Activated CD4-positive, alpha-beta T cell treated with anti-CD3 and anti-CD28 coated beads, Interleukin-2, amount 10 ng/mL, durations not matched to agents 24 days and 14 days (primary cell): ENCODE measurements around the gene TCF19. TPM values are rescaled to one million over a fixed set of nuclear protein-coding genes. Genes with fewer than 3 reads are reported as not detected.

Source experiments
- DNase-seq: peaks from one replicate; pipeline ENCODE4 v3.0.0; 2022
- H3K27ac Mint-ChIP-seq: one replicate; pipeline ENCODE4 v1.8.0; 2022; ENCODE audit warnings: mild to moderate bottlenecking, mixed read lengths
- H3K27me3 Mint-ChIP-seq: one replicate; pipeline ENCODE4 v1.8.0; 2022; ENCODE audit warnings: mixed read lengths
- H3K36me3 Mint-ChIP-seq: one replicate; pipeline ENCODE4 v1.8.0; 2022; ENCODE audit warnings: low read depth, mild to moderate bottlenecking, mixed read lengths
- H3K4me1 Mint-ChIP-seq: one replicate; pipeline ENCODE4 v1.8.0; 2021; ENCODE audit warnings: mixed read lengths
- H3K4me3 Mint-ChIP-seq: one replicate; pipeline ENCODE4 v1.8.0; 2022; ENCODE audit warnings: mild to moderate bottlenecking, moderate library complexity, mixed read lengths
- H3K9me3 Mint-ChIP-seq: one replicate; pipeline ENCODE4 v1.8.0; 2021; ENCODE audit warnings: mixed read lengths
- intact Hi-C: fragments of 100-400 bp; cut with micrococcal nuclease; formaldehyde crosslinking; loops from one replicate; pipeline ENCODE4 v1.15.1; 2023
- total RNA-seq: library from RNA; stranded (reverse); gene quantifications from 2 replicates; pipeline ENCODE4 v1.2.3, GENCODE V29; 2022

The TCF19 gene
- total RNA-seq, 1 donor from 2014 or later = 82.6 TPM

DNA sequence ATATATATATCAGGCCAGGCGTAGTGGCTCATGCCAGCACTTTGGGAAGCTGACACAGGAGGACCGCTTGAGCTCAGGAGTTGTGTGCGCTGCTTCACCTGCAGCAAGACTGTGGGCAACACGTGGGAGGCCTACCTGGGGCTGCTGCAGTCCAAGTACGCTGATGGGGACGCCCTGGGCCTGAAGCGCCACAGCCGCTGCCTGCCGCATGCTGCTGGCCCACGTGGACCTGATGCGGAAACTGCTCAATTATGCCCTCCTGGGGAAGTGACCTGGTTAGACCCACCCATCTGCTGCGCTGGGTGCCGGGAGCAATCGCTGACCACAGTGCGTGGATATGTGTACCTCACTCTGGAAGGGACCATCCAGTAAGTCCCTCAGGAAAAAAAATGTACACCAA, 17.7 kb upstream of the TCF19 start:
- Mint-ChIP-seq H3K27me3 (peaks cover 6% of the 10 kb centered on the region), H3K4me1 (peaks cover 4% of the 10 kb centered on the region), H3K4me3 (no peak overlapping the region), H3K36me3 (peaks cover 9% of the 10 kb centered on the region), H3K27ac (no peak overlapping the region), H3K9me3 (no peaks in the 10 kb centered on the region)
- intact Hi-C loops = no loop called here
- DNase-seq = no peak

DNA sequence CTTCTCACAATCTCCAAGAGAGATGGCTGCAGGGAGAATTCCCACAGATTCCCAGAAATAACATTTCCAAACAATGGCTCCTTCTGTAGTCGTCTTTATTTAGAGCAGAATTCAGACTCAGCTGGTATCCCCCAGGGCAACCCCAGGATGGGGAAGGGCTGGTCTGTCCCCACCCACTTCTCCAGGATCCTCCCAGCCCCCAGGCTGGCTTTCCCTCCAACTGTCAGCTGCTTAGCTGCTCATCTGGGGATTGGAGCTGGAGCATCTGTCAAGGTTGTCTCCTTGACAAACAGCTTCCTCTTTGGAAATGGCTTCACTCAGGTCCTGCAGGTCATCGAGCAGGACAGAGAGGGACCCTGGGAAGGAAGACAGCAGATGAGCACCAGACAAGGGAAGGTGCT, 16.0 kb upstream of the TCF19 start:
- DNase-seq = no peak
- Mint-ChIP-seq H3K4me1 (peaks cover 4% of the 10 kb centered on the region), H3K36me3 (peaks cover 9% of the 10 kb centered on the region), H3K9me3 (no peaks in the 10 kb centered on the region), H3K27me3 (peaks cover 6% of the 10 kb centered on the region), H3K4me3 (no peak overlapping the region), H3K27ac (no peak overlapping the region)
- intact Hi-C loops = no loop called here

DNA sequence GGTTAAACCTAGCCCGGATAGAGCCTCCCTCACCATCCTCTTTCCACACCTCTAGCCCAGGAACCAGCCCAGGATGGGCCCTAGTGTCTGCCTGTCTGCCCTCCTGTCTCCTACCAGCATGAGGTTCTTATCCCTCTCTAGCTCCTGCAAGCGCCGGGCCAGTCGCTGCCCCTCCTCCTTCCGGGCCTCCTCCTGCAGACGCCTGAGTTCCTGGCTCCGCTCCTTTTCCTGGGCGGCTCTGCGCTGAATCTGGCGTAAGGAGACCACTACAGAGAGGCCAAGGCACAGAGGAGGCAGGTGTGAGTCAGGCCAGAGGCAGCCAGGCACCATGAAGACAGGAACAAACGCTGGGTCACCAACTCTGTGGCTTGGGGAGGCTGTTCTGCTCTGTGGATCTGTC, 15.2 kb upstream of the TCF19 start:
- no peak for DNase-seq
- Mint-ChIP-seq H3K9me3 (no peaks in the 10 kb centered on the region), H3K4me3 (no peak overlapping the region), H3K36me3 (peaks cover 9% of the 10 kb centered on the region), H3K4me1 (peaks cover 2% of the 10 kb centered on the region), H3K27me3 (peaks cover 4% of the 10 kb centered on the region), H3K27ac (no peak overlapping the region)
- intact Hi-C loops = no loop called here

DNA sequence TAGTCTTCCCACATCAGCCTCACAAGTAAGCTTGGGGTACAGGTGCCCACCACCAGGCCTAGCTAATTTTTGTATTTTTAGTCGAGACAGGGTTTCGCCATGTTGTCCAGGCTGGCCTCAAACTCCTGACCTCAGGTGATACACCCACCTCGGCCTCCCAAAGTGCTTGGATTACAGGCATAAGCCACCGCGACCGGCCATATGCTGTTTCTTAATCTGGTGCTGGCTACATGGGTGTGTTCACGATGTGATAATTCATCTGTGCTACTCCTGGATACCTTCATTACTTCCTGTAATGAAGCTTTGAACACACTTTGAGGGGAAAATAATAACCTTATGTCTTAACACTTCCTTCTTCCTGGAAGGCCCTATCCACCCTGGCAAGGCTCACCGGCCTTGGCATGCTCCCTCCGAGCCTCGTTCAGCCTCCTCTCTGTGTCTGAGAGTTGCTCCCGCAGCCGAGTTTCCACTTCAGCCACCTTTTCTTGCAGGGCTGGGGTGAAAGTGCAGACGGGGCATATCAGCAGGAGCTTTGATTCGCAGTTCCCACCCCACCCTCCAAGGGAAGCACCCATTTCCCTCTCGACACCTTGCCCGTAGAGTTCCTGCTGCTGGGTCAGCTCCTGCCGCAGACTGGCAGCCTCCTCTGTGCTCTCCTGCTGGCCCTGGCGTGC, 14.0 kb upstream of the TCF19 start:
- DNase-seq = no peak
- Mint-ChIP-seq H3K4me1 (peaks cover 2% of the 10 kb centered on the region), H3K4me3 (no peak overlapping the region), H3K36me3 (peaks cover 9% of the 10 kb centered on the region), H3K9me3 (no peaks in the 10 kb centered on the region), H3K27ac (no peak overlapping the region), H3K27me3 (no peaks in the 10 kb centered on the region)
- intact Hi-C loops = no loop called here

DNA sequence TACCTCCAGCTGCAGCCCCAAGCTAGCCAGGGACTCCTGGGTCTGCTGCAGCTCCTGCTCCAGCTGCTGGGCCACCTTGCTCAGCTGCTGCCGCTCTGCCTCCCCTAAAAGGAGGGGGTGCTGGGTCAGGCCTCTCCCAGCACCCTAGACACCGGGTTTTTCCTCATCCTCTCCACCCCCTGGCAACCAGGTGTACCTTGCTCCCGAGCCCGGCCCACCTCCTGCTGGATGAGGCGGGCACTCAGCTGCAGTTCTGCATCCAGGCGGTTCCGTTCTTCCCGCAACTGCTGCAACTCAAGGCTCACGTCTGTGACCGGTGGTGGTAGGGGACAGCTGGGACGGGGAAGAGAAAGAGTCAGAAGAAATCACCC, 13.4 kb upstream of the TCF19 start:
- intact Hi-C loops = no loop called here
- H3K27ac Mint-ChIP-seq = no peak overlapping the region
- H3K4me3 Mint-ChIP-seq = no peak overlapping the region
- H3K4me1 Mint-ChIP-seq = peaks cover 2% of the 10 kb centered on the region
- H3K27me3 Mint-ChIP-seq = no peaks in the 10 kb centered on the region
- H3K9me3 Mint-ChIP-seq = no peaks in the 10 kb centered on the region
- H3K36me3 Mint-ChIP-seq = peaks cover 9% of the 10 kb centered on the region
- DNase-seq = no peak

DNA sequence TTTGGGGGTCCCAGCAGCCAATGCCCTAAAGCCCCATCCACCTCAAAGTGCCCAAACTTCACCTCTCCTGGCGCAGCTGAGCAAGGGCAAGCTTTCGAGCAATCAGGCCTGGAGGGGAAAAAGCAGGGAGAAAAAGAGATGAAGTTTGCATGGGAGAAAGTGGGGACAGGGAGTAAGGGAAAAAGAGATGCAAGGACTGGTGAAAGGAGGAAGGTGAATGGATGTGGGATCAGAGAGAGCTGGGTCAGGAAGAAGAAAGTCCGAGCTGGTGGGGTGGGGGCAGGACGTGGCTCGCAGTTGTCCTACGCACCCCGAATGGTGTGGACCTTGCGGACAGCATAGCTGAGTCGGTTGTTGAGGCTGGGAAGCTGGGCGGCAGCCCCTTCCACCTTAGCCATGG, 13.0 kb upstream of the TCF19 start:
- peaks cover 2% of the 10 kb centered on the region for H3K4me1 Mint-ChIP-seq
- no peak for DNase-seq
- H3K9me3 Mint-ChIP-seq = no peaks in the 10 kb centered on the region
- no peaks in the 10 kb centered on the region for H3K27me3 Mint-ChIP-seq
- no peak overlapping the region for H3K27ac Mint-ChIP-seq
- intact Hi-C loops = no loop called here
- no peak overlapping the region for H3K4me3 Mint-ChIP-seq
- H3K36me3 Mint-ChIP-seq = peaks cover 11% of the 10 kb centered on the region

DNA sequence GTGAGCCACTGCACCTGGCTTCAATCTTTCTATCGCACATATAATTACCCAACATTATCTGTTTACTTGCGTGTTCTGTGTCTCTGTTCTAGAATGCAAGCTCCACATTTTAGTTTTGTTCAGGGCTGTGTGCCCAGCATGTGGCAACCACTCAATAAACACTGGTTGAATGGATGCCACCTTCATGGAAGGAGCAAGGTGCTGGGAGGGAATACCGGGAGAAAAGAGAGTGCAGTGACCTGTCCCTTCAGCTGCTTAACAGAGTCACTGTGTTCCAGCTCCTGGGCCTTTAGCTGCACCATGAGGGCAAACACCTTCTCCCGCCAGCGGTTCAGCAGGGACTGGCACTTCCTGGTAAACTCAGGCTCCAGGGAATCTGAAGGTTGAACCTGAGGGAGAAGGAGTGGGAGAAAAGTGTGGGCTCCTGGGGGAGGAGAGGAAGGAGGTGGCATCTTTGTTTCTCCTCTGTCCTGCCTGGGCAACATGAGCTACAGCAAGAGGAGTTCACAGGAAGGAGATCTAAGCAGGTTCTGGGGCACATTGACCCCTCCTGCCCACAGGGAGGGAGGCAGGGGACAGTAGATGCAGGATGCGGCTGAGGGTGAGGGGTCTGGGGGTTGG, 8.5 kb upstream of the TCF19 start:
- H3K9me3 Mint-ChIP-seq = no peaks in the 10 kb centered on the region
- peaks cover 15% of the 10 kb centered on the region for H3K36me3 Mint-ChIP-seq
- intact Hi-C loops = no loop called here

DNA sequence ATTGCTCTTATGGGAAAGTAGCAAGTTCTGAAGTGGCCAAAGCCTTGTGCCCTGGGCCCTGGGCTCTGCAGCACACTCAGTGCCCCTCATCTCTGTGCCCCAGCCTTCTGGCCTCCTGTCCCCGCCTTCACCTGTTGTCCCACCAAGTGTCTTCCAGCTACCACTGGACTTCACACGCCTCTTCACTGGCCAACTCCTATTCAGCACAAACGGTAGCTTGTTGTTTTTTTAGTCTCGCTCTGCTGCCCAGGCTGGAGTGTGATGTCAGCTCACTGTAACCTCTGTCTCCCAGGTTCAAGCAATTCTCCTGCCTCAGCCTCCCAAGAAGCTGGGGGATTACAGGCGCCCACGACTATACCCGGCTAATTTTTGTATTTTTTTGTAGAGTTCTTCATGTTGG, 5.6 kb upstream of the TCF19 start:
- peaks cover 9% of the 10 kb centered on the region for H3K4me1 Mint-ChIP-seq
- H3K4me3 Mint-ChIP-seq = no peak overlapping the region
- no peak for DNase-seq
- H3K36me3 Mint-ChIP-seq = peaks cover 13% of the 10 kb centered on the region
- no peak overlapping the region for H3K27ac Mint-ChIP-seq
- no peaks in the 10 kb centered on the region for H3K27me3 Mint-ChIP-seq
- H3K9me3 Mint-ChIP-seq = no peaks in the 10 kb centered on the region
- intact Hi-C loops = no loop called here

More for the DNA sequence above, 8.5 kb upstream of the TCF19 start:
- H3K27me3 Mint-ChIP-seq = no peaks in the 10 kb centered on the region
- no peak overlapping the region for H3K4me3 Mint-ChIP-seq
- no peak for DNase-seq
- peaks cover 2% of the 10 kb centered on the region for H3K4me1 Mint-ChIP-seq
- no peak overlapping the region for H3K27ac Mint-ChIP-seq

DNA sequence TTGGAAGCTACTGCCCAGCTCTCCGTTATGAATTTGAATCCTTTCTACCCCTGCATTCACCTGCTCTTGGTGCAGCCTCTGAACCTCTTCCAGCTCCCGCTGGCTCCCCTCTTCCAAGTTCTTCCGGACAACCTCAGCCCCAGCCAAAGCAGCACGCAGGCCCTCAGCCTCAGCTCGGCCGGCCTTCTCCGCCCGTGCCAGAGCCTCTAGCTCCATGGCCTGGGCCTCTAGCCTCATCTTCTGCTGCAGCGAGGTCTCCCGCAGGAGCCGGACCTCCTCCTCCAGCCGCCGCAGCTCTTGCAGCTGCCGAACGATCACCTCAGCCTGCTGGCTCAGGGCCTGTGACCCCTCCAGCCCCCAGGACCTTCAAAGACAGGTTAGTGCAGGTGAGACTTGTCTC, 4.0 kb upstream of the TCF19 start:
- H3K27ac Mint-ChIP-seq = no peak overlapping the region
- peaks cover 19% of the 10 kb centered on the region for H3K36me3 Mint-ChIP-seq
- H3K4me3 Mint-ChIP-seq = no peak overlapping the region
- DNase-seq = no peak
- H3K9me3 Mint-ChIP-seq = no peaks in the 10 kb centered on the region
- peaks cover 3% of the 10 kb centered on the region for H3K27me3 Mint-ChIP-seq
- intact Hi-C loops = no loop called here
- H3K4me1 Mint-ChIP-seq = peaks cover 18% of the 10 kb centered on the region

DNA sequence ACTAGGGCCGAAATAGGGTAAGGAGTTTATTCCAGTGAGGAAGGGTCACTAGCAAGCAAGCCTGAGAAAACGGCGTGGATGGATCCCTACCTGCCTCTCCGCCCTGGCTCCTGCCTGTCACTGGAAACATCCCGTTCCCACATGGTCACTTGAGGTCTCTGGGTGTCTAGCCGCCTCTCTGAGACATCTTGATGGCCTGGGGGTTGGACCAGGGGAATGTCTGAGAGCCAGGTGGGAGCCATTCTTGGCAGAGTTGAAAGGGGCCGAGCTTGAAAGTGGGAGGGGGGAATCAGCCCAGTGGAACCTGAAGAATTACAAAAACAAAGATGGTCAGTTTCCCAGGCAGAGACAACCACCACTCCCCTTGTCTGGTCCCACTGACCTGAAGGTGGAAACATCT, 1.7 kb upstream of the TCF19 start:
- intact Hi-C loops = loop anchor here (5.0 kb wide), 1 partner anchor 539 kb away; the partner anchor contains the start of genes MRPS18B and PPP1R10
- Mint-ChIP-seq H3K36me3 (peaks cover 29% of the 10 kb centered on the region), H3K4me3 (peak overlapping the region; percentile 97), H3K4me1 (peaks cover 30% of the 10 kb centered on the region), H3K9me3 (no peaks in the 10 kb centered on the region), H3K27me3 (peaks cover 3% of the 10 kb centered on the region), H3K27ac (no peak overlapping the region)
- DNase-seq = no peak

DNA sequence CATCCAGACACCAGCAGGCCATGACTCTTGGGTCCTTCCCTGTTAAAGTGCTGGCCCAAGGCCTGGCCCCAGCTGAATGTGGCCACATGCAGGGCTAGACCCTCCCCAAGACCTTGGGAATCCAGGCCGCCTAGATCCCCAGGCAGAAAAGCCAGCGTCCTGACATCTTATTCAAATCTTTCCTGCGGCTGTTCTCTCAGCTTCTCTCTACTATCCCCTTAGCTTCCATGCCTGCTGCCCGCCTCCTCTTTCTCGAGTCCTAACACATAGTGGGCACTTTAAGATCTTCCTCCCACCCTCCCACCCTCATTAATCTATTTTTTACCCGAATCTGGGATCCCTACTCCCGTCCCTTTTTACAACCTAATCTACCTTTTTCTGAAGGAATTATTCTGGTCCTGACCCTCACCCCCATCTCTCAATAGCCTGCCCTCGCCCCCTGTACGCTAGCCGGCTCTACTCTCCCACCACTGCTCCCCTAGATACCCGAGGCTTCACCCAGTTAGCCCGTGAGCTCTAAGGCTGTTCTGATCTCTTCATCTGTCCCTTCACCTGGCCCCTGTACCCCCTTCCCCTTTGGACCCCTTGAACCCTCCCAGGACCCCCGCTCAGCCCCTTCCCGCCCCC, 763 bp upstream of the TCF19 start, which contains the start of gene CCHCR1:
Gene CCHCR1 (minus strand): TSS at position 290 of the 627 bp plus-strand sequence. CDS start 202 bp downstream, at position 88.
- no peak for DNase-seq
- H3K36me3 Mint-ChIP-seq = peaks cover 39% of the 10 kb centered on the region
- H3K4me3 Mint-ChIP-seq = peak within 1 kb of the TSS; percentile 97
- H3K27me3 Mint-ChIP-seq = peaks cover 3% of the 10 kb centered on the region
- peaks cover 37% of the 10 kb centered on the region for H3K4me1 Mint-ChIP-seq
- peak within 1 kb of the TSS; percentile 89 for H3K27ac Mint-ChIP-seq
- H3K9me3 Mint-ChIP-seq = no peaks in the 10 kb centered on the region
- intact Hi-C loops = loop anchor here (2.0 to 5.0 kb wide), 4 partner anchors 21 to 540 kb away; partner anchors contain the start of genes HLA-C, MRPS18B and PPP1R10

DNA sequence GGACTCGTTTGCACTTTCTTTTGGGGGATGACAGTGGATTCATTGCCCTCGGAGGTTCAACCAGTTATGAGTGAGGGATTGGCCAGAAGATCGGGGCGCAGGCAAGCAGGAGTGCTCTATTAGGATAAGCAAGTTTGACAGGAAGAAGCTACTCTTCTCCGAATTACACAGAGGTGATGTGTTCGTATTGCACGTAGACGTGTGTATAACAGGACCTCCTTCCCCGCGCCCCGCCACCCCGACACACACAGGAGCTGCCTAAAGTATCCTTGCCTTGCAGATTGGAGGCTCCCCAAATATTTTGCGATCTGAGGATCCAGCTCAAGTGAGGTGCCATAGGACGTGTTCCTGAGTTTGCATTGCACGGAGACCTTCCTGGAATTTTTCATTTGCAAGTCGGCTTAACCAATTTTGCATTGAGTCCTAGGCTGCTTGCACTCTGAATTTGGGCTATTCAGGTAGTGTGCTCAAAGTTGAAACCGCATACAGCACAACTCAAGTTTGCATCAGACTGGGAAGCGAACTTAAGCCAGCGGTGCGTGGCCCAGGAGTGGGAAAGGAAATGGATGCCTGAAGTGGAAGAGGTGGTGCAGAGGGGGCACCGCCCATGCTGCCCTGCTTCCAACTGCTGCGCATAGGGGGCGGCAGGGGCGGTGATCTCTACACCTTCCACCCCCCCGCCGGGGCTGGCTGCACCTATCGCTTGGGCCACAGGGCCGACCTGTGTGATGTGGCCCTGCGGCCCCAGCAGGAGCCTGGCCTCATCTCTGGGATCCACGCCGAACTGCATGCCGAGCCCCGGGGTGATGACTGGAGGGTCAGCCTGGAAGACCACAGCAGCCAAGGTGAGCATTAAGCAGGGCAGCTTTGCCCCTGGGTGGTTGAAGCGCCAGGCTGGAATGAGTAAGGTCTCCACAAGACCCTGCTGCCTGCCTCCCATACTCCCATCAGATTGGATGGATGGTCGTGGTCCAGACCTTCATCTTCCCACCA, 770 bp downstream of the TCF19 start:
- Mint-ChIP-seq H3K36me3 (peaks cover 46% of the 10 kb centered on the region), H3K27ac (peak overlapping the region; percentile 89), H3K9me3 (no peaks in the 10 kb centered on the region), H3K4me3 (peak overlapping the region; percentile 97), H3K4me1 (peaks cover 49% of the 10 kb centered on the region), H3K27me3 (peaks cover 3% of the 10 kb centered on the region)
- intact Hi-C loops = loop anchor here (1.0 to 5.0 kb wide), 5 partner anchors 22 to 542 kb away; partner anchors contain the start of genes HLA-C, MRPS18B and PPP1R10
- peak; percentile 80 for DNase-seq
